ENCODE measurements around the gene HS3ST1. TPM values are rescaled to one million over a fixed set of nuclear protein-coding genes. Genes with fewer than 3 reads are reported as not detected.

Gene HS3ST1
- total RNA-seq, 1 experiment from 2014 or later = 0.21 TPM

DNA sequence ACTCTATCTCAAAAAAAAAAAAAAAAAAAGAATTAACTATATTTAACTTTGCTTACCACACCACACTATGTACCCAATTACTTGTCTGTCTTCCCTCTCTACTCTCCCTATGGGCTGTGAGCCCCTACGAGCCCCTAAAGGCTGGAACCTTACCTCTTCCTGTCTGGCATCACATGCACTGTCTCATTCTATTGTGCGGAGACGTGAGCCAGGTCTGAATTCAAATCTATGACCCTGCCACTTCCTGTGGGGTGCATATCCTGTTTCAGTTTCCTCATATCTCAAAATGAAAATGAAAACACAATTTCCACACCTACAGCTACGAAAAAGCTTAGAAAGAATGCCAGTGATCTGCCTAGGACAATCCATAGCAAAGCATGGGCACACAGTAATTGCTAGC, 42.9 kb upstream of the HS3ST1 start:
- Histone ChIP-seq H3K4me3 (ENCODE audit: low read depth in 2 of 2, low read length in 2 of 2) (no peak overlapping the region), H3K4me1 (ENCODE audit: control insufficient read depth, insufficient read depth, low read length) (no peaks in the 10 kb centered on the region), H3K9me3 (ENCODE audit: control insufficient read depth, insufficient read depth, low read depth, low read length) (no peaks in the 10 kb centered on the region), H3K27me3 (ENCODE audit: control insufficient read depth, insufficient read depth, low read length) (no peaks in the 10 kb centered on the region), H3K27ac (ENCODE audit: low read length) (no peak overlapping the region), H3K36me3 (ENCODE audit: control insufficient read depth, insufficient read depth, low read length) (no peaks in the 10 kb centered on the region)
- TF ChIP-seq POLR2AphosphoS5 (IDR thresholded peaks at IDR 0.05; ENCODE audit: low read depth, low read length) (no peak), TCF7L2 (IDR thresholded peaks at IDR 0.05; ENCODE audit: low read depth, low read length) (no peak), SIN3A (IDR thresholded peaks at IDR 0.05; ENCODE audit: borderline replicate concordance, insufficient read depth, low read depth, low read length) (no peak)
- TF ChIP-seq, protein P1, sequence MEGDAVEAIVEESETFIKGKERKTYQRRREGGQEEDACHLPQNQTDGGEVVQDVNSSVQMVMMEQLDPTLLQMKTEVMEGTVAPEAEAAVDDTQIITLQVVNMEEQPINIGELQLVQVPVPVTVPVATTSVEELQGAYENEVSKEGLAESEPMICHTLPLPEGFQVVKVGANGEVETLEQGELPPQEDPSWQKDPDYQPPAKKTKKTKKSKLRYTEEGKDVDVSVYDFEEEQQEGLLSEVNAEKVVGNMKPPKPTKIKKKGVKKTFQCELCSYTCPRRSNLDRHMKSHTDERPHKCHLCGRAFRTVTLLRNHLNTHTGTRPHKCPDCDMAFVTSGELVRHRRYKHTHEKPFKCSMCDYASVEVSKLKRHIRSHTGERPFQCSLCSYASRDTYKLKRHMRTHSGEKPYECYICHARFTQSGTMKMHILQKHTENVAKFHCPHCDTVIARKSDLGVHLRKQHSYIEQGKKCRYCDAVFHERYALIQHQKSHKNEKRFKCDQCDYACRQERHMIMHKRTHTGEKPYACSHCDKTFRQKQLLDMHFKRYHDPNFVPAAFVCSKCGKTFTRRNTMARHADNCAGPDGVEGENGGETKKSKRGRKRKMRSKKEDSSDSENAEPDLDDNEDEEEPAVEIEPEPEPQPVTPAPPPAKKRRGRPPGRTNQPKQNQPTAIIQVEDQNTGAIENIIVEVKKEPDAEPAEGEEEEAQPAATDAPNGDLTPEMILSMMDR (IDR thresholded peaks at IDR 0.05) = no peak
- TF ChIP-seq, protein P2, sequence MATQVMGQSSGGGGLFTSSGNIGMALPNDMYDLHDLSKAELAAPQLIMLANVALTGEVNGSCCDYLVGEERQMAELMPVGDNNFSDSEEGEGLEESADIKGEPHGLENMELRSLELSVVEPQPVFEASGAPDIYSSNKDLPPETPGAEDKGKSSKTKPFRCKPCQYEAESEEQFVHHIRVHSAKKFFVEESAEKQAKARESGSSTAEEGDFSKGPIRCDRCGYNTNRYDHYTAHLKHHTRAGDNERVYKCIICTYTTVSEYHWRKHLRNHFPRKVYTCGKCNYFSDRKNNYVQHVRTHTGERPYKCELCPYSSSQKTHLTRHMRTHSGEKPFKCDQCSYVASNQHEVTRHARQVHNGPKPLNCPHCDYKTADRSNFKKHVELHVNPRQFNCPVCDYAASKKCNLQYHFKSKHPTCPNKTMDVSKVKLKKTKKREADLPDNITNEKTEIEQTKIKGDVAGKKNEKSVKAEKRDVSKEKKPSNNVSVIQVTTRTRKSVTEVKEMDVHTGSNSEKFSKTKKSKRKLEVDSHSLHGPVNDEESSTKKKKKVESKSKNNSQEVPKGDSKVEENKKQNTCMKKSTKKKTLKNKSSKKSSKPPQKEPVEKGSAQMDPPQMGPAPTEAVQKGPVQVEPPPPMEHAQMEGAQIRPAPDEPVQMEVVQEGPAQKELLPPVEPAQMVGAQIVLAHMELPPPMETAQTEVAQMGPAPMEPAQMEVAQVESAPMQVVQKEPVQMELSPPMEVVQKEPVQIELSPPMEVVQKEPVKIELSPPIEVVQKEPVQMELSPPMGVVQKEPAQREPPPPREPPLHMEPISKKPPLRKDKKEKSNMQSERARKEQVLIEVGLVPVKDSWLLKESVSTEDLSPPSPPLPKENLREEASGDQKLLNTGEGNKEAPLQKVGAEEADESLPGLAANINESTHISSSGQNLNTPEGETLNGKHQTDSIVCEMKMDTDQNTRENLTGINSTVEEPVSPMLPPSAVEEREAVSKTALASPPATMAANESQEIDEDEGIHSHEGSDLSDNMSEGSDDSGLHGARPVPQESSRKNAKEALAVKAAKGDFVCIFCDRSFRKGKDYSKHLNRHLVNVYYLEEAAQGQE (IDR thresholded peaks at IDR 0.05; ENCODE audit: insufficient read depth in 1 of 2, low read depth in 2 of 2, low read length in 1 of 2) = no peak
- ChIA-PET CTCF (no interaction called here), POLR2A (no interaction called here)
- no peak for DNase-seq (ENCODE audit: low read depth, low spot score)
- in situ Hi-C loops (cut with HindIII; ENCODE audit: low pct_unique_long_range_greater_than_20kb, low sequenced_read_pairs) = no loop called here
- intact Hi-C loops (cut with micrococcal nuclease; ENCODE audit: unreplicated experiment) = no loop called here
- no TSS peak for BruUV-seq (replicated peaks)
- no peak for ATAC-seq

DNA sequence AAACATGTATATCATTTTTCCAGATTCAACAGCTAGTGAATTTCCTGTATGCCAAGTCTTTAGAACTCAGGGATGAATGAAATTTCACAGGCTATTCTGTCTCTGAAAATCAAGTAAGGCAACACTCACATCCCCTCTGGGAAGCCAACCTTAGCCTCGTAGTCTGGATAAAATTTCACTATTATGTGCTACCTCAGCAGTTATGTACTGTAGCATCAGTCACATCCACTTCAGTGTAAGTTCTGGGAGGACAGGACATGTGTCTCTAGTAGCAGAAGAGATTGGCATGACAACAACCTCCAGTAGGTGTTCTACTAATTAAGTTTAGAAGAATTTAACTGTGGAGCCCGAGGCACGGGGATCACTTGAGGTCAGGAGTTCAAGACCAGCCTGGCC, 42.4 kb upstream of the HS3ST1 start:
- Histone ChIP-seq H3K4me3 (ENCODE audit: low read depth in 2 of 2, low read length in 2 of 2) (no peak overlapping the region), H3K36me3 (ENCODE audit: control insufficient read depth, insufficient read depth, low read length) (no peaks in the 10 kb centered on the region), H3K27me3 (ENCODE audit: control insufficient read depth, insufficient read depth, low read length) (no peaks in the 10 kb centered on the region), H3K4me1 (ENCODE audit: control insufficient read depth, insufficient read depth, low read length) (no peaks in the 10 kb centered on the region), H3K9me3 (ENCODE audit: control insufficient read depth, insufficient read depth, low read depth, low read length) (no peaks in the 10 kb centered on the region), H3K27ac (ENCODE audit: low read length) (no peak overlapping the region)
- intact Hi-C loops (cut with micrococcal nuclease; ENCODE audit: unreplicated experiment) = no loop called here
- ChIA-PET CTCF (no interaction called here), POLR2A (no interaction called here)
- in situ Hi-C loops (cut with HindIII; ENCODE audit: low pct_unique_long_range_greater_than_20kb, low sequenced_read_pairs) = no loop called here
- no peak for TF ChIP-seq SIN3A (IDR thresholded peaks at IDR 0.05; ENCODE audit: borderline replicate concordance, insufficient read depth, low read depth, low read length)
- TF ChIP-seq, protein P1 (IDR thresholded peaks at IDR 0.05) = no peak
- TF ChIP-seq, protein P2 (IDR thresholded peaks at IDR 0.05; ENCODE audit: insufficient read depth in 1 of 2, low read depth in 2 of 2, low read length in 1 of 2) = no peak
- no peak for TF ChIP-seq POLR2AphosphoS5 (IDR thresholded peaks at IDR 0.05; ENCODE audit: low read depth, low read length)
- TF ChIP-seq TCF7L2 (IDR thresholded peaks at IDR 0.05; ENCODE audit: low read depth, low read length) = no peak
- no TSS peak for BruUV-seq (replicated peaks)
- DNase-seq (ENCODE audit: low read depth, low spot score) (no peak), ATAC-seq (no peak)

All from Panc1 (cell line).